ENCODE results near the gene ELP4. TPM values are rescaled to one million over a fixed set of nuclear protein-coding genes. Genes with fewer than 3 reads are reported as not detected.

ELP4 gene
- total RNA-seq, 1 experiment from 2014 or later = 15.2 TPM

DNA sequence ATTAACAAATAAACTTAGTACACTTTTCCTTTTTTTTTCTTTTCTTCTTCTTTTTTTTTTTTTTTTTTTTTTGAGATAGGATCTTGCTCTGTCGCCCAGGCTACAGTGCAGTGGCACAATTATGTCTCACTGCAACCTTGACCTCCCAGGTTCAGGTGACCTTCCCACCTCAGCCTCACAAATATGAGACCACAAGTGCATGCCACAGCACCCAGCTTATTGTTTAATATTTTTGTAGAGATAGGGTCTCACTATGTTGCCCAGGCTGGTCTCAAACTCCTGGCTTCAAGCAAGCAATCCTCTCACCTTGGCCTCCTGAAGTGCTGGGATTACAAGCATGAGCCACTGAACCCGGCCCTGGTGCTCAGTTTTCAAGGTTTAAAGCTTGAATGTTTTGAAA lies 88.9 kb downstream of the ELP4 start:
- Histone ChIP-seq H2BK120ac (ENCODE audit: low read depth, low read length, poor library complexity, severe bottlenecking) (no peak overlapping the region), H3K4ac (ENCODE audit: low read depth, low read length) (no peak overlapping the region), H3K23ac (ENCODE audit: insufficient read length, low read depth, low read length) (no peak overlapping the region), H4K8ac (replicated peaks; ENCODE audit: insufficient read length, low read depth, low read length) (no peak overlapping the region), H3K4me2 (ENCODE audit: insufficient read depth, insufficient read length, low read length) (no peak overlapping the region), H2BK15ac (ENCODE audit: low read depth, low read length) (no peak overlapping the region), H4K91ac (ENCODE audit: insufficient read length, low read depth, low read length) (no peak overlapping the region), H3K79me1 (ENCODE audit: insufficient read depth, low read depth, low read length, poor library complexity, severe bottlenecking) (no peaks in the 10 kb centered on the region), H2BK12ac (ENCODE audit: insufficient read length, low read depth, low read length) (no peak overlapping the region), H3K9ac (ENCODE audit: extremely low read depth, insufficient read length, low read length) (no peak overlapping the region), H3K27ac (ENCODE audit: insufficient read length, low read depth, low read length) (no peak overlapping the region), H2BK20ac (ENCODE audit: low read depth, low read length, poor library complexity, severe bottlenecking) (no peak overlapping the region), H3K9me3 (ENCODE audit: control insufficient read depth, low read depth, low read length) (no peaks in the 10 kb centered on the region), H3K79me2 (ENCODE audit: insufficient read depth, low read length) (no peaks in the 10 kb centered on the region), H2AFZ (ENCODE audit: low read length) (no peak overlapping the region), H3K14ac (ENCODE audit: insufficient read depth, low read length) (no peak overlapping the region), H4K5ac (ENCODE audit: insufficient read length, low read depth, low read length) (no peak overlapping the region), H4K20me1 (ENCODE audit: control insufficient read depth, insufficient read depth, insufficient read length) (no peaks in the 10 kb centered on the region), H3K18ac (ENCODE audit: insufficient read length, low read depth, low read length) (no peak overlapping the region), H2AK5ac (ENCODE audit: insufficient read length, low read length) (no peak overlapping the region), H3T11ph (ENCODE audit: low read length) (no peak overlapping the region), H3K27me3 (ENCODE audit: insufficient read depth, low read length) (no peaks in the 10 kb centered on the region), H3K4me1 (ENCODE audit: insufficient read depth, low read length) (no peaks in the 10 kb centered on the region), H2BK5ac (ENCODE audit: insufficient read length, low read length) (no peak overlapping the region), H3K23me2 (ENCODE audit: insufficient read length, low read depth, low read length, poor library complexity, severe bottlenecking) (no peaks in the 10 kb centered on the region), H3K56ac (ENCODE audit: insufficient read length, low read depth, low read length) (no peak overlapping the region)
- H3K4me1 Mint-ChIP-seq = peaks cover 12 to 21% of the 10 kb centered on the region in 2 experiments
- peaks cover 8 to 9% of the 10 kb centered on the region in 2 experiments for H3K9me3 Mint-ChIP-seq
- no peak overlapping the region for H3K27ac Mint-ChIP-seq
- WGBS (ENCODE audit: extremely low coverage, insufficient read length, low lambda C conversion rate) = no CpG with 5 or more reads among the region's 2 CpGs
- no peak overlapping the region for H3K4me3 Mint-ChIP-seq
- TF ChIP-seq, protein P1, sequence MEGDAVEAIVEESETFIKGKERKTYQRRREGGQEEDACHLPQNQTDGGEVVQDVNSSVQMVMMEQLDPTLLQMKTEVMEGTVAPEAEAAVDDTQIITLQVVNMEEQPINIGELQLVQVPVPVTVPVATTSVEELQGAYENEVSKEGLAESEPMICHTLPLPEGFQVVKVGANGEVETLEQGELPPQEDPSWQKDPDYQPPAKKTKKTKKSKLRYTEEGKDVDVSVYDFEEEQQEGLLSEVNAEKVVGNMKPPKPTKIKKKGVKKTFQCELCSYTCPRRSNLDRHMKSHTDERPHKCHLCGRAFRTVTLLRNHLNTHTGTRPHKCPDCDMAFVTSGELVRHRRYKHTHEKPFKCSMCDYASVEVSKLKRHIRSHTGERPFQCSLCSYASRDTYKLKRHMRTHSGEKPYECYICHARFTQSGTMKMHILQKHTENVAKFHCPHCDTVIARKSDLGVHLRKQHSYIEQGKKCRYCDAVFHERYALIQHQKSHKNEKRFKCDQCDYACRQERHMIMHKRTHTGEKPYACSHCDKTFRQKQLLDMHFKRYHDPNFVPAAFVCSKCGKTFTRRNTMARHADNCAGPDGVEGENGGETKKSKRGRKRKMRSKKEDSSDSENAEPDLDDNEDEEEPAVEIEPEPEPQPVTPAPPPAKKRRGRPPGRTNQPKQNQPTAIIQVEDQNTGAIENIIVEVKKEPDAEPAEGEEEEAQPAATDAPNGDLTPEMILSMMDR (conservative IDR thresholded peaks at IDR 0.05) = no peak
- no peak for DNase-seq
- no peaks in the 10 kb centered on the region for H3K27me3 Mint-ChIP-seq (ENCODE audit: low read depth)
- peaks cover 12 to 24% (median 17%) of the 10 kb centered on the region in 3 experiments for H3K36me3 Mint-ChIP-seq (ENCODE audit: insufficient read depth in 1 of 3, low read depth in 3 of 3)

All from H9 (cell line).